Measurements from ENCODE around the gene ATL2. TPM values are rescaled to one million over a fixed set of nuclear protein-coding genes. Genes with fewer than 3 reads are reported as not detected.

The ATL2 gene
- total and polyA plus RNA-seq, 7 donors = 19.8 to 98.9 (median 59.2) TPM

DNA sequence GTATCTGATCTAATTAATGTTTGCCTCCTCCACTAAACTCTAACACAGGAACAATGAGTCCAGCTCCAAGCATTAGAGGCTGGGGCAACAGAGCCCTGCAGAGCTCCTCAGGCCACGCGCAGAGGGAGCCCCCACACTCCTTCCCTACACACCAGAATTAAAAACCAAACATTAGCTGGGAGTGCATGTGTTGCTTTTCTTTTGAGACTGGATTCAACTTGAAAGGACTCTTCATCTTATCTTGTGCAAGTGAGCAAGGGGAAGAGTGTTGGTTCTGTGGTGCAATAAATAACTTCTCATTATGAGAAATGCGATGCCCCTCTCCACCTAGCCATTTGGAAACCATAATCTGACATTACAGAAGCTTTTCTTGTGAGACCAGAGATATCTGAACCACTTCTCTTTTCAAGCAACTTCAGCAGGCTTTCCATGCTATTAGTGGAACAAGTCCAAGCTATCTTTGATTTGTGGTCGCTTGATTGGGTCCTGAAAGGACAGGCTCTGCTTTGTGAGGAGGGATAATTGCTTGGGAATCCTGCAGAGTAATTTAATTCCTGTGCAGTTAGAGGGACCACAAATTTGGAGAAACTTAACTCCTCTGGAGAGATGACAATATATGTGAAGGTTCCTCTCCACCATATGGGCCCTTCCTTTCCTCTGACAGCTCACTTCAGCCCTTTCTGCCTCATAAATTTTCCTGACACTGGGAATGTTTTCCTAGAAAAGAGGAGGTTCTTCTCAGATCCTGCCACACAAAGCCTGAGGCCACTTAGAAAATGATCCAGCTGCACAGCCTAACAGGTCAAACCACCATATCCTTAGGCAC is 112.5 kb downstream of the ATL2 start:
- TF ChIP-seq, protein P1, sequence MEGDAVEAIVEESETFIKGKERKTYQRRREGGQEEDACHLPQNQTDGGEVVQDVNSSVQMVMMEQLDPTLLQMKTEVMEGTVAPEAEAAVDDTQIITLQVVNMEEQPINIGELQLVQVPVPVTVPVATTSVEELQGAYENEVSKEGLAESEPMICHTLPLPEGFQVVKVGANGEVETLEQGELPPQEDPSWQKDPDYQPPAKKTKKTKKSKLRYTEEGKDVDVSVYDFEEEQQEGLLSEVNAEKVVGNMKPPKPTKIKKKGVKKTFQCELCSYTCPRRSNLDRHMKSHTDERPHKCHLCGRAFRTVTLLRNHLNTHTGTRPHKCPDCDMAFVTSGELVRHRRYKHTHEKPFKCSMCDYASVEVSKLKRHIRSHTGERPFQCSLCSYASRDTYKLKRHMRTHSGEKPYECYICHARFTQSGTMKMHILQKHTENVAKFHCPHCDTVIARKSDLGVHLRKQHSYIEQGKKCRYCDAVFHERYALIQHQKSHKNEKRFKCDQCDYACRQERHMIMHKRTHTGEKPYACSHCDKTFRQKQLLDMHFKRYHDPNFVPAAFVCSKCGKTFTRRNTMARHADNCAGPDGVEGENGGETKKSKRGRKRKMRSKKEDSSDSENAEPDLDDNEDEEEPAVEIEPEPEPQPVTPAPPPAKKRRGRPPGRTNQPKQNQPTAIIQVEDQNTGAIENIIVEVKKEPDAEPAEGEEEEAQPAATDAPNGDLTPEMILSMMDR (IDR thresholded peaks at IDR 0.05) = no peak
- no peaks in the 10 kb centered on the region for H3K9me3 ChIP-seq
- DNase-seq (no peak), ATAC-seq (no peak)
- 75 to 78% (median 75%) methylated on average over 4 of the region's 4 CpGs for WGBS, 3 donors
- H3K4me3 ChIP-seq = no peak overlapping the region
- H3K27me3 ChIP-seq (ENCODE audit: insufficient read depth in 3 of 3, low read length in 2 of 3) = no peaks in the 10 kb centered on the region
- intact Hi-C loops (cut with DNase I) = loop anchor here (5.0 to 10.0 kb wide), 3 partner anchors 97 to 370 kb away; no protein-coding TSS in a partner anchor
- H3K4me1 ChIP-seq = no peaks in the 10 kb centered on the region
- H3K27ac ChIP-seq = no peak overlapping the region
- no peaks in the 10 kb centered on the region for H3K36me3 ChIP-seq (ENCODE audit: insufficient read depth in 1 of 2, low read depth in 1 of 2)

DNA sequence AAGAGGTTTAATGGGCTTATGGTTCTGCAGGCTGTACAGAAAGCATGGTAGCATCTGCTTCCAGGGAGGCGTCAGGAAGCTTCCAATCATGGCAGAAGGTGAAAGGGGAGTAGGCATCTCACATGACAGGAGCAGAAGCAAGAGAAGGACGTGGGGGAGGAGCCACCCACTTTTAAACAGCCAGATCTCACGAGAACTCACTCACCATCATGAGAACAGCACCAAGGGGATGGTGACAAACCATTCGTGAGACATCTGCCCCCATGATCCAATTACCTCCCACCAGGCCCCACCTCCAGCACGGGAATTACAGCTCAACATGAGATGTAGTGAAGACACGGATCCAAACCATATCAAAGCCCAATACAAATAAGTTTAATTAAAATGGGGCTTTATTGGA is 113.8 kb downstream of the ATL2 start:
- DNase-seq = no peak
- intact Hi-C loops (cut with DNase I) = loop anchor here in 1 of 2 donors (10.0 kb wide), 1 partner anchor 368 kb away; no protein-coding TSS in a partner anchor
- H3K4me3 ChIP-seq = no peak overlapping the region
- TF ChIP-seq, protein P1 (IDR thresholded peaks at IDR 0.05) = no peak
- 81 to 83% (median 82%) methylated on average over 6 of the region's 6 CpGs for WGBS, 3 donors
- H3K9me3 ChIP-seq = no peaks in the 10 kb centered on the region
- H3K27ac ChIP-seq = no peak overlapping the region
- no peaks in the 10 kb centered on the region for H3K4me1 ChIP-seq
- no peak for ATAC-seq
- no peaks in the 10 kb centered on the region for H3K27me3 ChIP-seq (ENCODE audit: insufficient read depth in 3 of 3, low read length in 2 of 3)
- H3K36me3 ChIP-seq (ENCODE audit: insufficient read depth in 1 of 2, low read depth in 1 of 2) = no peaks in the 10 kb centered on the region

DNA sequence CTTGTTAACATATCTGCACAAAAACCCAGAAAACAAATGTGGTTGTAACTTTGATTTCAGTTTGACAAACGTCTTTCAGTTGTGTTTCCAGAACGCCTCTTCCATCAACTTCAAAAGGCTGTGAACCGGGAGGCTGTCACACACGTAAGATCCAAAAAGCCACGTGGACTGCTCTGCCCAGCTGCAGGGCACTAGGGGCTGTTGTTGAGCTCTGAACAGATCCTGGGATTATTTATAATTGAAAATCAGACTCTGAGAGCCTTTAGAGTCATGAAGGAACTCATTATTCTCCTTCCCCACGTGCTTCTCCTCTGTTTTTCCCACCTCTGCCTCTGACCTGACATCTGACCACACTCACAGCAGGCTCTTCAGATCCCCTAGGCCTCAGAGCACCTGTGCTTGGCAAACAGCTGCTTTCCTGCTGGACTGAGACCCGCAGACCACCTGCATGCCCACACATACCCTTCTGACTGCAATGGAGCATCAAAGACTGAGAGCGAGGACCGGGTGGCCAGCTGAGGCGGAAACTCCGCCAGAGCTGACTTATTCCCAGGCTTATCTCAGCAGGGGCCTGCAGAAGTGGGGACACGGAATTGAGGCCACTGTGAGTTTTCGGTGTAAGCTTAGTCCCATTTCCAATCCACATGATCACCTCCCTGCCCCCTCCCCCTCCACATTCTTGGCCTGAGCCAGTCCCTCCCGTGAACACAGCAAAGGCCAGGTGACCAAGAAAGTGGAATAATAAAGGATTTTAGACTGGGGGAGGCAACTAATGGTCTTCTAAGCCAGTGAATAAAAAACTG is 114.8 kb downstream of the ATL2 start:
- 75 to 77% (median 76%) methylated on average over 14 of the region's 14 CpGs for WGBS, 3 donors
- Histone ChIP-seq H3K4me1 (no peaks in the 10 kb centered on the region), H3K9me3 (no peaks in the 10 kb centered on the region), H3K27ac (no peak overlapping the region), H3K27me3 (ENCODE audit: insufficient read depth in 3 of 3, low read length in 2 of 3) (no peaks in the 10 kb centered on the region), H3K4me3 (no peak overlapping the region), H3K36me3 (ENCODE audit: insufficient read depth in 1 of 2, low read depth in 1 of 2) (no peaks in the 10 kb centered on the region)
- TF ChIP-seq, protein P1 (IDR thresholded peaks at IDR 0.05) = no peak
- DNase-seq (no peak), ATAC-seq (no peak)
- intact Hi-C loops (cut with DNase I) = loop anchor here in 1 of 2 donors (10.0 kb wide), 1 partner anchor 367 kb away; no protein-coding TSS in a partner anchor

DNA sequence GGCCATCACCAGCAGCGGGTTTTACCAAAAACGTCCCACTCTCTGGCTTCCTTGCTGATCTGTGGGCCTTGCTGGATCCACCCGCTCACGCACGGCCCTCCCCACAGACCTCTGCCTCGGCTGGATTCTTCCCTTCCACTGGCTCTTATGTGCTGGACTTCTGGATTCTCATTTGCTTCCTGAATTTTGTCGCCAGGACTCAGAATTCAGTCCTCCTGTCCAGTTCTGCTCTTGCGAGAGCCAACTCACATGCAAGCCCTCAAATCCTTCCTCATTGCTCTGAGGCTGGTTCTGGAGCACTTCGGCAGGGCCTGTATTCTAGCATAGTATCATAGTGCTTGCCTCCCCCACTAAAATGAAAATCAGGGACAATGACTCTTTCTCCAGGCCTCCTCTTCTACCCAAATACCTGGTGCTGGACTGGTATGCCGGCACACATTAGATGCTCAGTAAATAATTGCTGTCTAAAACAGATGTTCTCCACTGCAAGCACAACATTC is 115.5 kb downstream of the ATL2 start:
- WGBS, 3 donors = 87 to 90% (median 89%) methylated on average over 10 of the region's 10 CpGs
- H3K4me3 ChIP-seq = no peak overlapping the region
- H3K4me1 ChIP-seq = no peaks in the 10 kb centered on the region
- intact Hi-C loops (cut with DNase I) = loop anchor here in 1 of 2 donors (10.0 kb wide), 1 partner anchor 367 kb away; no protein-coding TSS in a partner anchor
- TF ChIP-seq, protein P1 (IDR thresholded peaks at IDR 0.05) = no peak
- H3K27ac ChIP-seq = no peak overlapping the region
- H3K27me3 ChIP-seq (ENCODE audit: insufficient read depth in 3 of 3, low read length in 2 of 3) = no peaks in the 10 kb centered on the region
- H3K9me3 ChIP-seq = no peaks in the 10 kb centered on the region
- no peak for ATAC-seq
- no peaks in the 10 kb centered on the region for H3K36me3 ChIP-seq (ENCODE audit: insufficient read depth in 1 of 2, low read depth in 1 of 2)
- no peak for DNase-seq
